ENCODE data around the gene CCR9. TPM values are rescaled to one million over a fixed set of nuclear protein-coding genes. Genes with fewer than 3 reads are reported as not detected.

CCR9 gene
- total RNA-seq, 1 donor from 2014 or later = not detected

GRCh38 chr3:45922950-45923590 lies 36.7 kb downstream of the CCR9 start:
- no peaks in the 10 kb centered on the region for H3K36me3 Mint-ChIP-seq (ENCODE audit: unreplicated experiment)
- H3K27me3 Mint-ChIP-seq (ENCODE audit: unreplicated experiment) = peaks cover 3% of the 10 kb centered on the region
- H3K9me3 Mint-ChIP-seq (ENCODE audit: unreplicated experiment) = peaks cover 3% of the 10 kb centered on the region
- no peak overlapping the region for H3K27ac Mint-ChIP-seq (ENCODE audit: unreplicated experiment)
- no peak overlapping the region for H3K4me3 Mint-ChIP-seq (ENCODE audit: unreplicated experiment)
- no peaks in the 10 kb centered on the region for H3K4me1 Mint-ChIP-seq (ENCODE audit: low read depth, unreplicated experiment)
- no peak for TF ChIP-seq CTCF (IDR thresholded peaks at IDR 0.05; ENCODE audit: partially characterized antibody, unreplicated experiment)
- DNase-seq = no peak

- Mint-ChIP-seq H3K4me3 (ENCODE audit: unreplicated experiment) (no peak overlapping the region), H3K36me3 (ENCODE audit: unreplicated experiment) (no peaks in the 10 kb centered on the region), H3K27ac (ENCODE audit: unreplicated experiment) (no peak overlapping the region), H3K27me3 (ENCODE audit: unreplicated experiment) (peaks cover 3% of the 10 kb centered on the region), H3K4me1 (ENCODE audit: low read depth, unreplicated experiment) (no peaks in the 10 kb centered on the region), H3K9me3 (ENCODE audit: unreplicated experiment) (peaks cover 4% of the 10 kb centered on the region)
- DNase-seq = no peak
- TF ChIP-seq CTCF (IDR thresholded peaks at IDR 0.05; ENCODE audit: partially characterized antibody, unreplicated experiment) = no peak
Observed at GRCh38 chr3:45923755-45924154, 37.4 kb downstream of the CCR9 start.

GRCh38 chr3:45927881-45928280 lies 41.5 kb downstream of the CCR9 start:
- no peak overlapping the region for H3K27ac Mint-ChIP-seq (ENCODE audit: unreplicated experiment)
- no peak for TF ChIP-seq CTCF (IDR thresholded peaks at IDR 0.05; ENCODE audit: partially characterized antibody, unreplicated experiment)
- no peaks in the 10 kb centered on the region for H3K36me3 Mint-ChIP-seq (ENCODE audit: unreplicated experiment)
- peaks cover 4% of the 10 kb centered on the region for H3K4me1 Mint-ChIP-seq (ENCODE audit: low read depth, unreplicated experiment)
- H3K4me3 Mint-ChIP-seq (ENCODE audit: unreplicated experiment) = no peak overlapping the region
- DNase-seq = no peak
- H3K9me3 Mint-ChIP-seq (ENCODE audit: unreplicated experiment) = peaks cover 6% of the 10 kb centered on the region
- H3K27me3 Mint-ChIP-seq (ENCODE audit: unreplicated experiment) = no peaks in the 10 kb centered on the region

GRCh38 chr3:45929042-45929679 lies 42.8 kb downstream of the CCR9 start:
- H3K27me3 Mint-ChIP-seq (ENCODE audit: unreplicated experiment) = no peaks in the 10 kb centered on the region
- peaks cover 4% of the 10 kb centered on the region for H3K4me1 Mint-ChIP-seq (ENCODE audit: low read depth, unreplicated experiment)
- no peak overlapping the region for H3K4me3 Mint-ChIP-seq (ENCODE audit: unreplicated experiment)
- no peak overlapping the region for H3K27ac Mint-ChIP-seq (ENCODE audit: unreplicated experiment)
- no peaks in the 10 kb centered on the region for H3K36me3 Mint-ChIP-seq (ENCODE audit: unreplicated experiment)
- TF ChIP-seq CTCF (IDR thresholded peaks at IDR 0.05; ENCODE audit: partially characterized antibody, unreplicated experiment) = peak; percentile 75
- DNase-seq = peak; percentile 74
- peaks cover 4% of the 10 kb centered on the region for H3K9me3 Mint-ChIP-seq (ENCODE audit: unreplicated experiment)

GRCh38 chr3:45931496-45931895 lies 45.2 kb downstream of the CCR9 start:
- H3K4me3 Mint-ChIP-seq (ENCODE audit: unreplicated experiment) = no peak overlapping the region
- H3K27me3 Mint-ChIP-seq (ENCODE audit: unreplicated experiment) = no peaks in the 10 kb centered on the region
- no peak for TF ChIP-seq CTCF (IDR thresholded peaks at IDR 0.05; ENCODE audit: partially characterized antibody, unreplicated experiment)
- peaks cover 2% of the 10 kb centered on the region for H3K9me3 Mint-ChIP-seq (ENCODE audit: unreplicated experiment)
- no peak for DNase-seq
- no peaks in the 10 kb centered on the region for H3K36me3 Mint-ChIP-seq (ENCODE audit: unreplicated experiment)
- H3K27ac Mint-ChIP-seq (ENCODE audit: unreplicated experiment) = no peak overlapping the region
- H3K4me1 Mint-ChIP-seq (ENCODE audit: low read depth, unreplicated experiment) = peaks cover 4% of the 10 kb centered on the region

All from glutamatergic neuron (in vitro differentiated cells).